Mucosa of rectum (tissue), 2 donors: Measurements from ENCODE around the gene MPLKIP.
A peak's percentile ranks its signal among the peaks of the same experiment; 100 is the strongest.
"Not testable (repeated sequence)": the region's sequence is repeated elsewhere in the genome, so short reads cannot be mapped to it uniquely, and the experiment has no call there.

Experiments
- H3K27ac ChIP-seq, 2 donors: one replicate each; pipeline ENCODE4 v1.7.0; 2013; ENCODE audit warnings: inconsistent platforms in 2 of 2, low read depth in 2 of 2, low read length in 2 of 2
- H3K27me3 ChIP-seq, 2 donors: one replicate each; pipeline ENCODE4 v1.7.0; 2013; ENCODE audit warnings: low read length in 2 of 2; ENCODE audit not compliant: control insufficient read depth in 2 of 2, insufficient read depth in 2 of 2
- H3K36me3 ChIP-seq, 2 donors: one replicate each; pipeline ENCODE4 v1.7.0; 2013; ENCODE audit warnings: low read length in 2 of 2; ENCODE audit not compliant: control insufficient read depth in 2 of 2, insufficient read depth in 2 of 2
- H3K4me1 ChIP-seq, 2 donors: one replicate each; pipeline ENCODE4 v1.7.0; 2013; ENCODE audit warnings: low read length in 2 of 2, mild to moderate bottlenecking in 1 of 2; ENCODE audit not compliant: control insufficient read depth in 2 of 2, insufficient read depth in 2 of 2
- H3K4me3 ChIP-seq, 2 donors: one replicate each; pipeline ENCODE4 v1.7.0; 2013; ENCODE audit warnings: low read length in 2 of 2
- H3K9ac ChIP-seq, 2 donors: one replicate each; pipeline ENCODE4 v1.7.0; 2013; ENCODE audit warnings: low read length in 2 of 2, low read depth in 1 of 2, mild to moderate bottlenecking in 1 of 2
- H3K9me3 ChIP-seq, 2 donors: one replicate each; pipeline ENCODE4 v1.7.0; 2013; ENCODE audit warnings: low read length in 2 of 2; ENCODE audit not compliant: control insufficient read depth in 2 of 2
- donor health status: healthy.
- donor health status: Normal muscosa, but diverticular disease.

The MPLKIP gene

GRCh38 chr7:40135317-40135610 is 842 bp upstream of the MPLKIP start:
- no peaks in the 10 kb centered on the region for H3K9me3 ChIP-seq
- H3K36me3 ChIP-seq: no peaks in the 10 kb centered on the region
- H3K4me3 ChIP-seq: peak overlapping the region; percentile 73 to 97
- H3K27ac ChIP-seq: peak overlapping the region; percentile 2 to 91
- peaks cover 13 to 15% of the 10 kb centered on the region in 2 donors for H3K4me1 ChIP-seq
- no peaks in the 10 kb centered on the region for H3K27me3 ChIP-seq
- peak overlapping the region; percentile 47 to 91 for H3K9ac ChIP-seq

- Histone ChIP-seq H3K9me3 (no peaks in the 10 kb centered on the region), H3K36me3 (peaks cover 0 to 4% of the 10 kb centered on the region in 2 donors), H3K9ac (peak overlapping the region; percentile 91 to 95), H3K27me3 (no peaks in the 10 kb centered on the region), H3K4me1 (peaks cover 13 to 15% of the 10 kb centered on the region in 2 donors), H3K4me3 (peak overlapping the region; percentile 73 to 97), H3K27ac (peak overlapping the region; percentile 91 to 94)
Observed at GRCh38 chr7:40133561-40134427, 628 bp downstream of the MPLKIP start.

- H3K36me3 ChIP-seq: peaks cover 0 to 2% of the 10 kb centered on the region in 2 donors
- no peaks in the 10 kb centered on the region for H3K4me1 ChIP-seq
- no peaks in the 10 kb centered on the region for H3K9me3 ChIP-seq
- H3K9ac ChIP-seq: no peak overlapping the region
- H3K4me3 ChIP-seq: no peak overlapping the region
- no peak overlapping the region for H3K27ac ChIP-seq
- no peaks in the 10 kb centered on the region for H3K27me3 ChIP-seq
Observed at GRCh38 chr7:40122940-40123254, 11.5 kb downstream of the MPLKIP start.

GRCh38 chr7:40122100-40122939 is 12.1 kb downstream of the MPLKIP start:
- not testable (repeated sequence) for H3K9me3 ChIP-seq, H3K4me3 ChIP-seq, H3K27ac ChIP-seq, H3K4me1 ChIP-seq, H3K27me3 ChIP-seq, H3K9ac ChIP-seq, H3K36me3 ChIP-seq

GRCh38 chr7:40120020-40120419 is 14.4 kb downstream of the MPLKIP start:
- Histone ChIP-seq H3K4me3 (no peak overlapping the region), H3K27ac (no peak overlapping the region), H3K4me1 (no peaks in the 10 kb centered on the region), H3K27me3 (no peaks in the 10 kb centered on the region), H3K9ac (no peak overlapping the region), H3K36me3 (peaks cover 0 to 2% of the 10 kb centered on the region in 2 donors), H3K9me3 (no peaks in the 10 kb centered on the region)

- H3K27me3 ChIP-seq, H3K9me3 ChIP-seq, H3K4me3 ChIP-seq, H3K36me3 ChIP-seq, H3K27ac ChIP-seq, H3K4me1 ChIP-seq, H3K9ac ChIP-seq: not testable (repeated sequence)
Observed at GRCh38 chr7:40118201-40118600, 16.2 kb downstream of the MPLKIP start.

GRCh38 chr7:40117199-40117598 is 17.2 kb downstream of the MPLKIP start:
- H3K4me1 ChIP-seq, H3K27ac ChIP-seq, H3K4me3 ChIP-seq, H3K9me3 ChIP-seq, H3K36me3 ChIP-seq, H3K27me3 ChIP-seq, H3K9ac ChIP-seq: not testable (repeated sequence)

- Histone ChIP-seq H3K27me3 (no peaks in the 10 kb centered on the region), H3K36me3 (no peaks in the 10 kb centered on the region), H3K4me3 (no peak overlapping the region), H3K9me3 (no peaks in the 10 kb centered on the region), H3K9ac (no peak overlapping the region), H3K27ac (no peak overlapping the region), H3K4me1 (no peaks in the 10 kb centered on the region)
Observed at GRCh38 chr7:40115936-40116335, 18.5 kb downstream of the MPLKIP start.

GRCh38 chr7:40105879-40106473 is 28.4 kb downstream of the MPLKIP start:
- no peak overlapping the region for H3K4me3 ChIP-seq
- no peaks in the 10 kb centered on the region for H3K4me1 ChIP-seq
- no peaks in the 10 kb centered on the region for H3K9me3 ChIP-seq
- H3K27me3 ChIP-seq: no peaks in the 10 kb centered on the region
- H3K9ac ChIP-seq: no peak overlapping the region
- no peaks in the 10 kb centered on the region for H3K36me3 ChIP-seq
- no peak overlapping the region for H3K27ac ChIP-seq

- Histone ChIP-seq H3K4me1 (no peaks in the 10 kb centered on the region), H3K4me3 (no peak overlapping the region), H3K36me3 (no peaks in the 10 kb centered on the region), H3K9ac (no peak overlapping the region), H3K27me3 (no peaks in the 10 kb centered on the region), H3K27ac (no peak overlapping the region), H3K9me3 (no peaks in the 10 kb centered on the region)
Observed at GRCh38 chr7:40102897-40103296, 31.5 kb downstream of the MPLKIP start.
